Fibroblast of villous mesenchyme (primary cell): ENCODE results near the gene CD47. TPM values are rescaled to one million over a fixed set of nuclear protein-coding genes. Genes with fewer than 3 reads are reported as not detected.

Experiments
- DNase-seq: peaks from one replicate; pipeline ENCODE4 v3.0.0-alpha.2; 2010; ENCODE audit warnings: low read depth
- H3K4me3 ChIP-seq: 2 replicates; pipeline ENCODE4 v1.5.1; 2011; ENCODE audit warnings: low read depth, mild to moderate bottlenecking, low read length
- total RNA-seq: library from RNA; depleted of rRNA; stranded (reverse); fragments of >200 nt; gene quantifications from 2 replicates; pipeline ENCODE4 v1.2.3, GENCODE V29; 2012
- TF ChIP-seq, protein P1 (sequence below): IDR thresholded peaks from 2 replicates; pipeline ENCODE4 v1.5.1; 2012; ENCODE audit warnings: low read depth, mild to moderate bottlenecking, low read length; ENCODE audit not compliant: insufficient read depth

The CD47 gene
- total RNA-seq = 38.3 and 76.4 TPM in 2 replicates

DNA sequence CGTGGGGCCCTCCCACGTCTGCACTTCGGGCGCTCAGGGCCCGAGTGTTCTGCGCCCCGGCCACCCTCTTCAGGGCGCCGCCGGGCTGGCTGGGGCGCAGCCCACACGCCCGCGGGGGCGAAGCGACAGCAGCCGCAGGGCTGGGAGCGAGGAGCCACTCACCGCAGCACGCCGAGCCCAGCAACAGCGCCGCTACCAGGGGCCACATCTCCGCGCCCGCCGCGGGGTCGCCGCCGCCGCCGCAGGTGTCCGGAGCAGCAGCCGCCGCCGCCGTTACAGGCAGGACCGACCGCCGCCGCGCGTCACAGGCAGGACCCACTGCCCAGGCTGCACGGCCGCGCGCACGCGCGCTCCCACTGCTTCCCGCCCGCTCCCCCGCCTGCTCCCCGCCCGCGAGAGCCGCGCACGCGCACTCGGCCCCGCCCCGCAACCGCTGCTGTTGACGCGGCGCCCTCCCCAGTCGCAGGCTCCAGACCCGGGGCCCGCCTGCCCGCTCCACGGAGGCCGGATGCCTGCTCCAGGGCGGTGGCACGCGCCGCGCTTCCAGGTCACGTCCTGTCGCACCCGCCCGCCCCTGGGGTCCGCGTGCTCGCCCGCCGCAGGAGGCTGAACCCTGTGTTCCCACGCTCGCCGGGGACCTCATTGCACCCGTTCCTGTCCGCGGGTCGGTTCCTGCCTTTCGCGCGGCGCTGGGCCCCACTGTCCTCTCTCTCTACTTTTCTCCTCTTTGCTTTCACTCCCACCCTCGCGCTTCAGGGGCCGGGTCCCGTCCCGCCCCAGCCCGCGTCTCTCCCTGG is at the start of gene CD47:
CD47 (minus strand) TSS at position 331 of the 797 bp plus-strand sequence; CDS start at position 208, 123 bp downstream.
- TF ChIP-seq, protein P1, sequence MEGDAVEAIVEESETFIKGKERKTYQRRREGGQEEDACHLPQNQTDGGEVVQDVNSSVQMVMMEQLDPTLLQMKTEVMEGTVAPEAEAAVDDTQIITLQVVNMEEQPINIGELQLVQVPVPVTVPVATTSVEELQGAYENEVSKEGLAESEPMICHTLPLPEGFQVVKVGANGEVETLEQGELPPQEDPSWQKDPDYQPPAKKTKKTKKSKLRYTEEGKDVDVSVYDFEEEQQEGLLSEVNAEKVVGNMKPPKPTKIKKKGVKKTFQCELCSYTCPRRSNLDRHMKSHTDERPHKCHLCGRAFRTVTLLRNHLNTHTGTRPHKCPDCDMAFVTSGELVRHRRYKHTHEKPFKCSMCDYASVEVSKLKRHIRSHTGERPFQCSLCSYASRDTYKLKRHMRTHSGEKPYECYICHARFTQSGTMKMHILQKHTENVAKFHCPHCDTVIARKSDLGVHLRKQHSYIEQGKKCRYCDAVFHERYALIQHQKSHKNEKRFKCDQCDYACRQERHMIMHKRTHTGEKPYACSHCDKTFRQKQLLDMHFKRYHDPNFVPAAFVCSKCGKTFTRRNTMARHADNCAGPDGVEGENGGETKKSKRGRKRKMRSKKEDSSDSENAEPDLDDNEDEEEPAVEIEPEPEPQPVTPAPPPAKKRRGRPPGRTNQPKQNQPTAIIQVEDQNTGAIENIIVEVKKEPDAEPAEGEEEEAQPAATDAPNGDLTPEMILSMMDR = no peak
- peak within 1 kb of the TSS; percentile 88 for H3K4me3 ChIP-seq
- DNase-seq = peak; percentile 88

DNA sequence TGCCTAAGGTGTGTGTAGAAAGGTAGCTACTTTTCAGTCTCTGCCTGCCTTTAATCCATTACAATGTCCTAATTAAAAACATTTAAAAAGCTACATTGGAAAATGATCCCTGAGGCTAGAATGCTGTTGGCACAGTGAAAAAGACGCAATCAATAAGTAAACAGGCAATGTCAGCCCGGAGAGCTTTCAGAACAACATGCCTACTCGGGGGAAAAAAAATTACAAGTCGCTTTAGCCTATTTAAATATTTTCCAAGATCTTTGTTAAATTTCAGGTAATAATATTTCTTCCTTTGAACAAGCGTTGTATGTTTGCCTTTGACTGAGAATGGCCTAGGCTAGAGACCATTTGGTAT is 46.6 kb upstream of the CD47 start:
- H3K4me3 ChIP-seq = no peak overlapping the region
- DNase-seq = no peak
- TF ChIP-seq, protein P1 = no peak

DNA sequence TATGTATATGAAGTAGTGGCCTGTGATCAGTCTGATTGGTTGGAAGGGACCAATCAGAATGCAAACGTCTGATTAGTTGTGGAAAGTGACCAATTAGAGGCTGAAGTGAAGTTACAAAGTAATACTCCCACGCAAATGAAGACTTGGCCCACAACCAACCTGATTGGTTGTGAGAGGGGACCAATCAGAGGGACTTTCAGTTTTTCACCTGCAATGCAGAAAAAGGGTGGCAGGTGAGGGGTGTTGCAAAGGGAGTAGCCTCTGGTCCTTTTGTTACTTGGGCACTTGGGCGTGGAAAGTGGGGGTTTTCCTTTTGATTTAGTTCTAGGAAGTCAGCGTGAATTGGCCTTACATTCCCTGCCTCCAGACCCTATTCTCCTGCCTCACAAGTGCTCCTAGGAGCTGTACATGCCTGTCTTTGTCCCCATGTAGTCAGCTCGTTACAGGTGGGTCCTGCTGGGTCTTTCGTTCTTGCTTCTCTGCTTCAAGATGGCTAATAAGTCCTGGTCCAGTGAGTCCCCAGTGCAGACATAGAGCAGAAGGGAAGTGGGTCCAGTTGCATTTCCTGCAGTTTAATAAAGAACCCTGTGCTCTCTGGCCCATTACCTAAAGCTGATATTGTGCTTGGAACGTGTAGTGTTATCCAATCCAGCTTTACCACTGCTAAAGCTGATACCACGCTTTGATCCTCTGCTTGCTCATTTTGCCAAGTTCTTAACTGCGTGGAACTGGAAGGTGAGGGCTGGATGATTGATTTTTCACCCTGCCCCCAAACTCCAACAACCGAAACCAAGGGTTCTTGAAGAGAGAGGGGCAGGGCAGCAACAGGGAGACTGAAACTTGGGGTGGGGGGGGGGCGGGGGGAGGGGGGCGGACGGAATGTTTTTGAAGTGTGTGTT is 46.0 kb upstream of the CD47 start:
- no peak overlapping the region for H3K4me3 ChIP-seq
- DNase-seq = no peak
- TF ChIP-seq, protein P1 = no peak

DNA sequence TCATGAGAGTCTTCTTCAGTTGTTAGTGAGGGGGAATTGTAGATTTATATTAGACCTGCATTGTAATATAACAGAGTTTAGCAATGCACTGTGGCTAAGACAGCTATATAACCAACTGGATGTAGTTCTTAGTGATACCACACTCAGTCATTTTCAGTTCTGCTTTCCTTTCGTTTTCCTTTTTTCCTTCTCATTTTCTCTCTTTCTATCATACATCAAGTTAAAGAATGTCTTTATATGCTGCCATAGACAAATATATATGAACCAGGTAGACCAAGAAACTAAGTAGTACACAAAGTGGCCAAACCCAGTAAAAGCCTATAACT is 43.7 kb upstream of the CD47 start:
- no peak overlapping the region for H3K4me3 ChIP-seq
- no peak for DNase-seq
- TF ChIP-seq, protein P1 = no peak

DNA sequence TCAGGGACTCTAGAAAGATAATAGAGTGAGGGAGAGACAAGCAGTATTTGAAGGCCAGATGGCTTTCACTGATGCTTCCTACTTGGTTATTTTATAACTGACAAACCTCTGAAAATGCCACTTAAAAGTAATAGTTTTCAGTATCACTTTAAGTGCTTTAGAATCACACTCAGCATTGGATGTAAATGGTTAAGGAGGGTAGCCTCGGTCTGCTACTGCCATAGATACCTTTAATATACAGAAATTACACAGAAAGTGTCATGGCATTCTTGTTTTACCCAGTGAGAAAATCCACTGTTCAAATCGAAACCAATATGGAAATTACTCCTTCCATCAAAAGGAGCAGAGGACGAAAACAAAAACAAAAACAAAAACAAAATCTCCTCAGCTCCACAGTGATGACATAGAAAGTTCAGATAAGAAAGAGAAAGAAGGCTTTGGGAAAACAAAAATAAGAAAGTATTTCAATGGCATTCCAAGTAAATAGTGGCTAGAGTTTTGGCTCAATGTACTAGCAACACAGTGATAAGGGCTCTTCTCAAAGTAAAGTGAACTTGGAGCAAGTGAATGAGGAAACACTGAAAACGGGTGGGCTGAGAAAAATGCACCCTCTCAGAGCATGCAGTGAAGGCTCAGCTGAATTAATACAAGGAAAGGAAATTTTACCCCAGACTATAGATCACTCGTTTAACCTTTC is 43.2 kb upstream of the CD47 start:
- TF ChIP-seq, protein P1 = no peak
- DNase-seq = peak; percentile 1
- H3K4me3 ChIP-seq = no peak overlapping the region

DNA sequence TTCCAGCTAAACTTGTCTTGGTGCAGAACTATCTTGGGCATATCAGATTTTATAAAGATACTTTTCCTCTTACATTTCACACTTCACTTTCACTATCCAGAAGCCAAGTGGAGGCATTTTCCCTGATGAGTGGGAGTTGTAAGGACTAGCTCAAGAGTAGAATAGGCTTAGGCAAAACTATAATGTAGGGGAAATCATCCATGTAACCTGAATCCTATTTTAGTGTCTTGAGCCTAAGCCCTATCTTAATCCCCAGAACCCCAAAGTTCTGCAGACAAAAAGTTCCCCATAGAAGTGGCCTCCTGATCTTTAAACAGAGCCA is 42.2 kb upstream of the CD47 start:
- TF ChIP-seq, protein P1 = no peak
- no peak overlapping the region for H3K4me3 ChIP-seq
- peak; percentile 21 for DNase-seq
